Endothelial cell of umbilical vein (primary cell): ENCODE results near the gene AKNA.

Experiments used
- EZH2 ChIP-seq: IDR thresholded peaks from 2 replicates; pipeline ENCODE4 v1.6.1; 2012; ENCODE audit warnings: borderline replicate concordance, low read depth, mild to moderate bottlenecking, moderate library complexity, low read length, inconsistent platforms; ENCODE audit not compliant: severe bottlenecking
- FOS ChIP-seq: IDR thresholded peaks from 2 replicates; pipeline ENCODE4 v1.6.1; 2011; ENCODE audit warnings: mild to moderate bottlenecking, low read length, moderate library complexity, borderline replicate concordance; ENCODE audit not compliant: insufficient read depth
- POLR2A ChIP-seq: IDR thresholded peaks from 2 replicates; pipeline ENCODE4 v1.6.1; 2012; ENCODE audit warnings: low read depth, mild to moderate bottlenecking, control low read depth, low read length
- POLR2AphosphoS5 ChIP-seq: IDR thresholded peaks from 2 replicates; pipeline ENCODE4 v1.6.1; 2012; ENCODE audit warnings: low read depth, mild to moderate bottlenecking, control low read depth, low read length, moderate library complexity; ENCODE audit not compliant: insufficient read depth
- TF ChIP-seq, protein P1 (sequence below), 2 donors: IDR thresholded peaks; 1 replicate in 1 of 2; 2 replicates in 1 of 2; pipeline ENCODE4 v1.5.1; 2011; ENCODE audit warnings: low read length in 2 of 2, mild to moderate bottlenecking in 2 of 2, moderate library complexity in 2 of 2, control low read depth in 1 of 2, inconsistent platforms in 1 of 2, low read depth in 1 of 2; ENCODE audit not compliant: insufficient read depth in 1 of 2; ENCODE audit errors: extremely low read depth in 1 of 2

DNA sequence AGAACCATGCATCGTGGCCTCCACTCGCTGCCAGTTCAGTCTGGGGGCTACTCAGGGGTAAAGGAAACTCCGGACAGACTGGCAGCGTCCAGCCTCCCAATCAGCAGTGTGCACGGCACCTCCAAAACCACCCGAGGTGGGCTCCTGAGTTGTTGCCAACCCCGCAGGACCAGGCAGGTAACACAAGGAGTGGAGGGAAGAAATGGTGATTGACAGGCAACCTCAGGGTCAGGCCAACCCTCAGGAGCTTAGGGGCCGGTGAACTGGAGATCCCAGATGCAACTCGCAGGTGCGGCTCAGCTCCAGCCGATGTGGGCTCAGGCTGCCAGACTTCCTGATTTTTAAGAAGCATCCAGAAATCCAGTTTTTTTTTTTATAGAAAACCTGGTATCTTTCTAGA, 37.3 kb upstream of the AKNA start:
- TF ChIP-seq, protein P1, sequence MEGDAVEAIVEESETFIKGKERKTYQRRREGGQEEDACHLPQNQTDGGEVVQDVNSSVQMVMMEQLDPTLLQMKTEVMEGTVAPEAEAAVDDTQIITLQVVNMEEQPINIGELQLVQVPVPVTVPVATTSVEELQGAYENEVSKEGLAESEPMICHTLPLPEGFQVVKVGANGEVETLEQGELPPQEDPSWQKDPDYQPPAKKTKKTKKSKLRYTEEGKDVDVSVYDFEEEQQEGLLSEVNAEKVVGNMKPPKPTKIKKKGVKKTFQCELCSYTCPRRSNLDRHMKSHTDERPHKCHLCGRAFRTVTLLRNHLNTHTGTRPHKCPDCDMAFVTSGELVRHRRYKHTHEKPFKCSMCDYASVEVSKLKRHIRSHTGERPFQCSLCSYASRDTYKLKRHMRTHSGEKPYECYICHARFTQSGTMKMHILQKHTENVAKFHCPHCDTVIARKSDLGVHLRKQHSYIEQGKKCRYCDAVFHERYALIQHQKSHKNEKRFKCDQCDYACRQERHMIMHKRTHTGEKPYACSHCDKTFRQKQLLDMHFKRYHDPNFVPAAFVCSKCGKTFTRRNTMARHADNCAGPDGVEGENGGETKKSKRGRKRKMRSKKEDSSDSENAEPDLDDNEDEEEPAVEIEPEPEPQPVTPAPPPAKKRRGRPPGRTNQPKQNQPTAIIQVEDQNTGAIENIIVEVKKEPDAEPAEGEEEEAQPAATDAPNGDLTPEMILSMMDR (IDR thresholded peaks at IDR 0.05; ENCODE audit: extremely low read depth in 1 of 2, insufficient read depth in 1 of 2, low read depth in 1 of 2, low read length in 2 of 2), result no peak
- TF ChIP-seq POLR2AphosphoS5, result no peak
- TF ChIP-seq FOS, result no peak
- no peak for TF ChIP-seq EZH2
- no peak for TF ChIP-seq POLR2A
